Measurements from ENCODE around the gene CFAP92.

The CFAP92 gene

DNA sequence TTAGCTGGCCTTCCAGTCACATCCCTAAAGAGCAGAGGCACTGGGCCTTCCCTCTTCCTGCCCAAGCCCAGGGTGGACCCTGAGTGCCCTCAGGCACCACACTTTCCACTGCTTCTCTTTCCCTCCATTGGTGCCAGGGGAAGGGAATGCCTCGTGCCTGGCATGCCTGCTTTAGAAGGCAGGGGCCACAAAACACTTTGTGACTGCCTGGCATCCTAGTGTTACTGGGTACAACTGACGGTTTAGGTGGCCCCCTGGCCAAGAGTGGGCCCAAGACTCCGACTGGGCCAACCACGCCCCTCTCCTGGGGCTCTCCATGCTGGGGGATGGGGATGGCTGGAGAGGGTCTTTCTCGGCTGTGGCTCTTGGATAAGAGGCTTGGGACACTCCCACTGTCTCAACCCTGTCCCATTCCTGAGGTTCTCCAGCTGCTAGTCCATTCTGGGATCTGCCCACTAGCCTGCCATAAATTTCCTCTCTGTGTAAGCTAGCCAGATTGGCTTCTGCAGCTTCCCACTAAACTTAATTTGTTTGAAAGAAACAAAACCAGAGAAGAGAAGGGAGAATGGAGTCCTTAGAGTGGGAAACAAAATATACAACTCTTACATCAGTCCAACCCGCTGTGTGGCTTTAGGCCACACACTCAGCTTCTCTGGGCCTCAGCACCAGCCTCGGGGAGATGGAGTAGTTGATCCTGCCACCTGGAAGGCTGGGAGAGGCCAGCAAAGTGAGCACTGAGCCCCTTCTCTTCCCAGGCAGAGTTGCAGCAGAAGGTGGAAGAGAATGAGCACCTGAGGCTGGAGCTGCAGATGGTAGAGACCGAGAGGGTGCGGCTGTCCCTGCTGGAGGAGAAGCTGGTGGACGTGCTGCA, 42.6 kb upstream of the CFAP92 start:
- no peak overlapping the region for H3K27ac ChIP-seq
- TF ChIP-seq, protein P1, sequence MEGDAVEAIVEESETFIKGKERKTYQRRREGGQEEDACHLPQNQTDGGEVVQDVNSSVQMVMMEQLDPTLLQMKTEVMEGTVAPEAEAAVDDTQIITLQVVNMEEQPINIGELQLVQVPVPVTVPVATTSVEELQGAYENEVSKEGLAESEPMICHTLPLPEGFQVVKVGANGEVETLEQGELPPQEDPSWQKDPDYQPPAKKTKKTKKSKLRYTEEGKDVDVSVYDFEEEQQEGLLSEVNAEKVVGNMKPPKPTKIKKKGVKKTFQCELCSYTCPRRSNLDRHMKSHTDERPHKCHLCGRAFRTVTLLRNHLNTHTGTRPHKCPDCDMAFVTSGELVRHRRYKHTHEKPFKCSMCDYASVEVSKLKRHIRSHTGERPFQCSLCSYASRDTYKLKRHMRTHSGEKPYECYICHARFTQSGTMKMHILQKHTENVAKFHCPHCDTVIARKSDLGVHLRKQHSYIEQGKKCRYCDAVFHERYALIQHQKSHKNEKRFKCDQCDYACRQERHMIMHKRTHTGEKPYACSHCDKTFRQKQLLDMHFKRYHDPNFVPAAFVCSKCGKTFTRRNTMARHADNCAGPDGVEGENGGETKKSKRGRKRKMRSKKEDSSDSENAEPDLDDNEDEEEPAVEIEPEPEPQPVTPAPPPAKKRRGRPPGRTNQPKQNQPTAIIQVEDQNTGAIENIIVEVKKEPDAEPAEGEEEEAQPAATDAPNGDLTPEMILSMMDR (conservative IDR thresholded peaks at IDR 0.05), result no peak

- TF ChIP-seq, protein P1 (conservative IDR thresholded peaks at IDR 0.05), result no peak
- H3K27ac ChIP-seq, result no peak overlapping the region
Measured at GRCh38 chr3:129035360-129036221, 41.7 kb upstream of the CFAP92 start.

DNA sequence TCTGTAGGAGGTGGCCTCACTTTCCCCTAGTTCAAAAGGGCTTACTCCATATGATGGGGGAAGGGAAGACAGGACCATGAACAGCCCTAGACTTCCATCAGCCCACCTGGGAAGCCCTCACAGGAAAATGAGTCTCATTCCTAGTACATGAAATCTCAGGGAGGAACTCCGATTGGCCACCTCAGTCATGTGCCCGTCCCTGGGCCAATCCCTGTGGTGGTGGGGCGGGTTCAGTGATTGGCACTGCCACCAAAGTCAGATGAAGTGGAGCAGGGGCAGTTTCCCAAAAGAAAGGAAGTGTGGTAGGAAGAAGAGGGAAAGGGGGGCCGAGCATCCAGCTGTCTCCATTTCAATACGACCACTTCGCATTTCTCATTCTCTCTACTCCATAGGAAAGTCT, 40.8 kb upstream of the CFAP92 start:
- TF ChIP-seq, protein P1 (conservative IDR thresholded peaks at IDR 0.05), result no peak
- no peak overlapping the region for H3K27ac ChIP-seq

GRCh38 chr3:129033633-129034321, 39.9 kb upstream of the CFAP92 start:
- H3K27ac ChIP-seq, result no peak overlapping the region
- TF ChIP-seq, protein P1 (conservative IDR thresholded peaks at IDR 0.05), result no peak

DNA sequence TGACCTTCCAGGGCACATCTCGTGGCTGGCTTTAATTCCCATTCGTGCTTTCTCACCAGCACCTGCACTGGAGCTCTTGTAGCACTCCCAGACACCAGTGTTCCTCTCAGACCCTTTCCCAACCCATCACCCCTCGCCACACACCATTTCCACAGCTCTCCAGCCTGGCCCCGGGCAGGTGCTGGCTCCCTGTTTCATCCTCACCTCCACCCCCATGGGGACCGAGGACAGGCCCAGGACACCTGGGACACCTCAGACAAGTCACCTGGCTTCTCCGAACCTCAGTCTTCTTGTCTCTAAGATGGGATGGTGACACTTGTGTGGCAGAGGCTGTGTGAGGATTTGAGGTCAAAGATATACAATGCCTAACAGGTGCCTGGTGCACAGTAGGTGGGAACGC, 39.3 kb upstream of the CFAP92 start:
- H3K27ac ChIP-seq, result no peak overlapping the region
- TF ChIP-seq, protein P1 (conservative IDR thresholded peaks at IDR 0.05), result no peak

DNA sequence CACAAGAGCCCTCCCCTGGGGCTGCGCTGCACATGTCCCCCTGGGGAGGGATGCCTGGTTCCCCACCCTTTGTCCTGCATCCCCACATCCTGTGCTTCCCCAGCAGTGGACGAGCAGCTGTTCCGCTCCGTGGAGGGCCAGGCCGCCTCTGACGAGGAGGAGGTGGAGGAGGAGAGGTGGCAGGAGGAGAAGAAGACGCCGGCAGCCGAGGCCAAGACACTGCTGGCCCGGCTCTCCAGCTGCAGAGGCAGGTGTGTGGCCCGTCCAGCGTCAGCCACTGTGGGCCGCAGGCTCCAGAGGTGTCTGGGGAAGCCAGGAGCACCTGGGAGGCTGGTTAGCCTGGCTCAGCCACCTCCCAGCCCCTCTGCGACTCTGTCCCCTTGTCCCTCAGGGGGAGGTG, 38.8 kb upstream of the CFAP92 start:
- TF ChIP-seq, protein P1 (conservative IDR thresholded peaks at IDR 0.05), result no peak
- H3K27ac ChIP-seq, result no peak overlapping the region
